22Rv1 (cell line): ENCODE results near the gene BTBD17.

Source experiments
- CTCF ChIP-seq: fragments of 450-650 bp; IDR thresholded peaks from 2 replicates; pipeline ENCODE4 v1.5.1; 2017; ENCODE audit warnings: mild to moderate bottlenecking
- ZFX ChIP-seq: fragments of 450-650 bp; IDR thresholded peaks from 2 replicates; pipeline ENCODE4 v1.6.1; 2017; ENCODE audit warnings: antibody characterized with exemption, borderline replicate concordance

DNA sequence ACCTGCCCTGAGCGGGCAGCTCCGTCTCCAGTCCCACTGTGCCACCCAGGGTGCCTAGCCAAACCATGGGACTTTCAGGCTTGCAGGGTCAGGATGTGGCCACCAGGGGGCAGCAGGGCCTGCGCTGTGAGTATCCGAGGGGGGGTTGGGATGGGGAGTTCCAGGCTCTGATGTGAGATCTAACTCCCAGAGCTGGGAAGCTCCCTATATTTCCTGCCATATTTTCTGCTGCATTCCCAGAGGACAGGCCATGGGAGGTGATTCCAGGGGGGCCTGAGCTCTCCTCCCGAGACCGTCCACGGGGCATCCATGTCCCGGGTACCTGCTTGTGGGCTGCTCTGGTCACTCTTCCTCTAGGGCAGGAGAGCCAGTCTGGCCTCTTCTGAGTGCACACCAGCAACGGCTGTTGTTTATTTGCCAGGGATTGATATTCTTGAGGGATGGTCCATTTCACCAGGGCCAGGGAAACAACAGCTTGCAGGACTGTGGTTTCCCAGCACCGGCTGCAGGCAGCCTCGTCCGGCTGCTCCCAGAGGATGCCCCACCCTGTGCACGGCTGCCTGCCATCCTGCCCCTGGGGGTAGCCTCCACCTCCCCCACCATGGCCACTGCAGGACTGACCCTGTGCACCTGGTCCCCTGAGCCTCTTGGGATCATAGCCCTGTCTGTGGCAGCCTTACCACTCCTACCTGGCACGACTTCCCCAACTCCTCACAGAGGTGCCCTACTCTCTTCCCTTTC lies 6.8 kb upstream of the BTBD17 start:
- TF ChIP-seq ZFX (no peak), CTCF (peak; percentile 94)
